CD8-positive, alpha-beta memory T cell (primary cell): Measurements from ENCODE around the gene NUP214. TPM values are rescaled to one million over a fixed set of nuclear protein-coding genes. Genes with fewer than 3 reads are reported as not detected.

Source experiments
- CTCF ChIA-PET: fragments of 350-600 bp; sonication (Branson Sonifier 250); formaldehyde crosslinking; loops from one replicate; lab custom pipeline; 2021; ENCODE audit warnings: antibody characterized with exemption; lab: Charles Lee
- POLR2A ChIA-PET: fragments of 350-600 bp; sonication (Branson Sonifier 250); formaldehyde crosslinking; loops from one replicate; lab custom pipeline; 2021; ENCODE audit warnings: antibody characterized with exemption; lab: Charles Lee
- DNase-seq, 5 donors: peaks; one replicate each; pipeline versions ENCODE4 v3.0.0 to v3.0.0-alpha.2; 2020 to 2022; ENCODE audit warnings: mixed read lengths in 1 of 5
- H3K27ac ChIP-seq: one replicate; pipeline ENCODE4 v1.7.0; 2013; ENCODE audit warnings: low read depth, mild to moderate bottlenecking, low read length, moderate library complexity
- H3K27me3 ChIP-seq: 2 replicates; pipeline ENCODE4 v1.7.0; 2013; ENCODE audit warnings: low read length, mild to moderate bottlenecking; ENCODE audit not compliant: insufficient read depth, poor library complexity, severe bottlenecking
- H3K36me3 ChIP-seq: 2 replicates; pipeline ENCODE4 v1.7.0; 2013; ENCODE audit warnings: mild to moderate bottlenecking, low read length, moderate library complexity; ENCODE audit not compliant: insufficient read depth
- H3K4me1 ChIP-seq: 2 replicates; pipeline ENCODE4 v1.7.0; 2013; ENCODE audit warnings: mild to moderate bottlenecking, low read length, moderate library complexity; ENCODE audit not compliant: insufficient read depth
- H3K4me3 ChIP-seq: 2 replicates; pipeline ENCODE4 v1.7.0; 2013; ENCODE audit warnings: mild to moderate bottlenecking, low read length
- H3K9me3 ChIP-seq: 2 replicates; pipeline ENCODE4 v1.7.0; 2013; ENCODE audit warnings: mild to moderate bottlenecking, low read length
- H3K27ac Mint-ChIP-seq, 8 donors: one replicate each; pipeline ENCODE4 v1.8.0; 2020 to 2021; ENCODE audit warnings: mixed read lengths in 8 of 8, mild to moderate bottlenecking in 6 of 8, inconsistent platforms in 3 of 8, moderate library complexity in 3 of 8
- H3K27me3 Mint-ChIP-seq, 2 donors: one replicate each; pipeline ENCODE4 v1.8.0; 2020 to 2021; ENCODE audit warnings: mixed read lengths in 2 of 2, mild to moderate bottlenecking in 1 of 2, moderate library complexity in 1 of 2
- H3K36me3 Mint-ChIP-seq, 3 donors: one replicate each; pipeline ENCODE4 v1.8.0; 2020 to 2021; ENCODE audit warnings: mixed read lengths in 3 of 3, inconsistent platforms in 1 of 3, mild to moderate bottlenecking in 1 of 3
- H3K4me1 Mint-ChIP-seq, 3 donors: one replicate each; pipeline ENCODE4 v1.8.0; 2020 to 2021; ENCODE audit warnings: mixed read lengths in 3 of 3, inconsistent platforms in 1 of 3, mild to moderate bottlenecking in 1 of 3
- H3K4me3 Mint-ChIP-seq, 7 donors: one replicate each; pipeline ENCODE4 v1.8.0; 2020 to 2021; ENCODE audit warnings: mixed read lengths in 7 of 7, mild to moderate bottlenecking in 6 of 7, moderate library complexity in 4 of 7, inconsistent platforms in 2 of 7
- H3K9me3 Mint-ChIP-seq, 5 donors: one replicate each; pipeline ENCODE4 v1.8.0; 2020 to 2022; ENCODE audit warnings: mixed read lengths in 5 of 5, mild to moderate bottlenecking in 3 of 5, moderate library complexity in 2 of 5, inconsistent platforms in 1 of 5
- polyA plus RNA-seq: library from polyadenylated mRNA; unstranded; fragments of 300-500 nt; fragmentation: Illumina TruSeq; gene quantifications from one replicate; pipeline ENCODE4 v1.2.3, GENCODE V29; 2021
- total RNA-seq, 2 experiments: library from RNA; stranded (reverse); gene quantifications; one replicate each; pipeline ENCODE4 v1.2.3, GENCODE V29; 2021

The NUP214 gene
- total and polyA plus RNA-seq, 3 experiments from 2014 or later, result 21.3 to 69.5 (median 69.2) TPM

- CTCF ChIA-PET, result interaction anchor here (0.7 to 2.3 kb wide), 8 partner anchors 10 to 97 kb away, joined by 3 to 8 read pairs (median 4); no protein-coding TSS in a partner anchor
- no peak for DNase-seq
- Mint-ChIP-seq H3K9me3 (peaks cover 0 to 1% (median 0%) of the 10 kb centered on the region in 5 donors), H3K4me1 (peaks cover 25 to 38% (median 32%) of the 10 kb centered on the region in 3 donors), H3K27me3 (peaks cover 0 to 2% of the 10 kb centered on the region in 2 donors), H3K27ac (peak overlapping the region; percentile 87 to 97 (median 92)), H3K36me3 (peaks cover 0 to 23% (median 4%) of the 10 kb centered on the region in 3 donors), H3K4me3 (peak overlapping the region; percentile 79 to 94 (median 88))
- peaks cover 26% of the 10 kb centered on the region for H3K4me1 ChIP-seq
- no peaks in the 10 kb centered on the region for H3K9me3 ChIP-seq
- H3K4me3 ChIP-seq, result peak overlapping the region; percentile 52
- no peaks in the 10 kb centered on the region for H3K27me3 ChIP-seq
- POLR2A ChIA-PET, result interaction anchor here (1.1 to 2.4 kb wide), 4 partner anchors 10 to 41 kb away, joined by 3 to 18 read pairs (median 14); no protein-coding TSS in a partner anchor
- no peak overlapping the region for H3K27ac ChIP-seq
- peaks cover 4% of the 10 kb centered on the region for H3K36me3 ChIP-seq
Measured at GRCh38 chr9:131279196-131279862, 153.9 kb downstream of the NUP214 start.

DNA sequence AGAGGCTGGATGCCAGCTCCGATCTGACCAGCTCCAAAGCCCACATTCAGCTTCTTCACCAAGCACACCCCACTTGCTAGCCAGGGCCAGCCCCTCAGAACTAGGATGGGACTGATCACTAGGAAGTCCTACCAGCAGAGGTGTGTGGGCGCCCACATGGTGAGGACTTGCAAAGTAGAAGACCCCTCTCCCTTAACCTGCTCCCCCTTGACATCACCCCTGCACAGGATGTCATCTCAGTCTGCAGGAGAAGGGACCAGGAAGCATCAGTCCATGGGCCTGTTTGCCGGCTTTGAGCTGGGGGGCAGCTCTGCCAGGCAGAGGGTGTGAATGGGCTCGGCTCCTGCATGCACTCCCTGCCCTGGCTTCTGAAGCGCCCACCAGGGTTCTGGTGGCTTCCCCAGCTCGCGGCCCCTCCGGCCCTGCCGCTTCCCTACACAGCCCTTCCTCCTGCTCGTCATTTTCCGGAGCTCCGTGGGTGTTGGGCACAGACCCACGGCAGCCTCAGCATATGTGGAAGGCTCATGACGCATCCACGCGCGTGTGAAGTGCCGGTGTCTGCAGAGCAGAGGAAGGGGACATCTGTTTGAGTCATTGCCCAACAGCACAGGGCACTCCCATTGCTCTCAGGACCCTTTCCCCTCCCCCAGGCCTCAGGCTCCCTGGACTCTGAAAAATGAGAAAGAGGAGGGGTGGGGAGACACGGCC lies 154.6 kb downstream of the NUP214 start:
- ChIA-PET CTCF (interaction anchor here (0.8 to 2.3 kb wide), 6 partner anchors 21 to 98 kb away, joined by 3 to 8 read pairs (median 3); no protein-coding TSS in a partner anchor), POLR2A (interaction anchor here (2.4 kb wide), 1 partner anchor 10 kb away, joined by 16 read pairs; no protein-coding TSS in a partner anchor)
- Mint-ChIP-seq H3K36me3 (peaks cover 0 to 16% (median 0%) of the 10 kb centered on the region in 3 donors), H3K27ac (peak overlapping the region in 4 of 8 donors; percentile 29 to 97 (median 93)), H3K9me3 (peaks cover 0 to 1% (median 0%) of the 10 kb centered on the region in 5 donors), H3K4me3 (peak overlapping the region in 3 of 7 donors; percentile 41 to 79 (median 44)), H3K27me3 (peaks cover 0 to 2% of the 10 kb centered on the region in 2 donors), H3K4me1 (peaks cover 25 to 38% (median 32%) of the 10 kb centered on the region in 3 donors)
- DNase-seq, result no peak
- Histone ChIP-seq H3K4me1 (peaks cover 26% of the 10 kb centered on the region), H3K27ac (no peak overlapping the region), H3K36me3 (peaks cover 4% of the 10 kb centered on the region), H3K9me3 (no peaks in the 10 kb centered on the region), H3K27me3 (no peaks in the 10 kb centered on the region), H3K4me3 (no peak overlapping the region)

DNA sequence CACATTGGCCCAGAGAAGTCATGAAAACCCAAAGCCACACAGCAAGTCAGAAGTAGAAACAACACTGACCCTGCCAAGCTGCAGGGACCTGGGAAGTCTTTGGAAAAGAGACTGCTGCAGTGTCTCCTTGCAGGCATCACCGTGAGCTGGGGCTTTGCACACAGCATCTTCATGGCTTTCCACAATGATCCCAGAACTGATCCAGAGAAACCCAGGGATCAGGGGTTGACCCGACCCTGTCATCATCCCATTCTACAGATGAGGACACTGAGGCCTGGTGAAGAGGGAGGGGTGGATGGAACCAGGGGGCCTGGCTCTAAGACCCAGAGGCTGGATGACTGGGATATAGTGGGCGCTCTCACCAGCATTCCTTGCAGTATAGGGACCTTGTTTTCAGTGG lies 155.3 kb downstream of the NUP214 start:
- Mint-ChIP-seq H3K9me3 (peaks cover 0 to 1% (median 0%) of the 10 kb centered on the region in 5 donors), H3K27me3 (peaks cover 0 to 2% of the 10 kb centered on the region in 2 donors), H3K27ac (peak overlapping the region in 1 of 8 donors; percentile 19), H3K4me3 (no peak overlapping the region), H3K4me1 (peaks cover 25 to 38% (median 32%) of the 10 kb centered on the region in 3 donors), H3K36me3 (peaks cover 0 to 10% (median 0%) of the 10 kb centered on the region in 3 donors)
- no peaks in the 10 kb centered on the region for H3K36me3 ChIP-seq
- H3K9me3 ChIP-seq, result no peaks in the 10 kb centered on the region
- CTCF ChIA-PET, result interaction anchor here (0.8 to 1.4 kb wide), 2 partner anchors 20 to 44 kb away, joined by 3 read pairs; no protein-coding TSS in a partner anchor
- no peak for DNase-seq
- no peak overlapping the region for H3K4me3 ChIP-seq
- peaks cover 26% of the 10 kb centered on the region for H3K4me1 ChIP-seq
- H3K27me3 ChIP-seq, result no peaks in the 10 kb centered on the region
- POLR2A ChIA-PET, result no interaction called here
- no peak overlapping the region for H3K27ac ChIP-seq

DNA sequence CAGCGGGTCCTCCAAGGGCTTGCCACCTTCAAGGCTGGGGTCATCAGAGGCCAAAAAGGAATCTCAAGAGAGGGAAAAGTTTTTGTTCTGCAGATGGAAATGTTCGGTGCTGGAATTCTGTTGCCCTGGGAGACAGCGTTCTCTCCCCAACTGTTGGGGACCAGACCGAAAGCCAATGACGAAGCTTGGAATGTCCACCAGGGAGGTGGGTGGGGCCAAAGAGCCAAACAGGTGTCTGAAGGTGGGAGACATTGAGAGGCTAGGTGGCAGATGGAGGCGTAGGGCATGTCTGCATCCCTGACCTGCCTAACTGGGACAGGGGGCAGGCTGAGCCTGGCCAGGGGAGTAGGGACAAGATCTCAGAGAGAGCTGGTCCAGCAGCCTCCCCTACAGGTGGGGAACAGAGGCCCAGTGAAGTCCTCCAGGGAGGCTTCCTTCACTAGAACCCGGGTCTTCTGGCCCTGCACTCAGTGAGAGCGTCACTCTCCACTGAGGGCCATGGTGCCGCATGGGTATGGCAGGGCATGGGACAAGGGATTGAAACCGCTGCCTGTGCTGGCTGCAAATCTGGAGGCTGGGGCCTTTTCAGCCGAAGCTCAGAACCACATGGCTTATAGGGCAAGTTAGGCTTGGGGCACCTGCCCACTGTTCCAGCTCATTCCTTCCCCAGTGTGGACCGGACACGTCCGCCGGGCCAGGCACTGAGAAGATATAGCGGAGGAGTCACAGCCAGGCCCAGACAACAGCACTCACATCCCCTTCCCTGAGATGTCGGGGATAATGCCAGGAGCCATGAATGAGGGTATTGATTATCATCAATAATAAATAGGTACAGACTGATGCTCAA lies 156.0 kb downstream of the NUP214 start:
- H3K4me3 Mint-ChIP-seq, result peak overlapping the region; percentile 5 to 72 (median 61)
- H3K27me3 Mint-ChIP-seq, result no peaks in the 10 kb centered on the region
- Histone ChIP-seq H3K27ac (no peak overlapping the region), H3K9me3 (no peaks in the 10 kb centered on the region), H3K4me1 (peaks cover 26% of the 10 kb centered on the region), H3K4me3 (no peak overlapping the region), H3K27me3 (no peaks in the 10 kb centered on the region), H3K36me3 (no peaks in the 10 kb centered on the region)
- ChIA-PET POLR2A (interaction anchor here (0.6 kb wide), 1 partner anchor 92 kb away, joined by 3 read pairs; no protein-coding TSS in a partner anchor), CTCF (no interaction called here)
- DNase-seq, result no peak
- H3K27ac Mint-ChIP-seq, result peak overlapping the region in 3 of 8 donors; percentile 19 to 67 (median 62)
- H3K9me3 Mint-ChIP-seq, result peaks cover 0 to 1% (median 0%) of the 10 kb centered on the region in 5 donors
- peaks cover 25 to 38% (median 32%) of the 10 kb centered on the region in 3 donors for H3K4me1 Mint-ChIP-seq
- H3K36me3 Mint-ChIP-seq, result peaks cover 0 to 3% (median 0%) of the 10 kb centered on the region in 3 donors

- POLR2A ChIA-PET, result no interaction called here
- CTCF ChIA-PET, result no interaction called here
- H3K27ac ChIP-seq, result no peak overlapping the region
- H3K9me3 ChIP-seq, result no peaks in the 10 kb centered on the region
- H3K27me3 ChIP-seq, result no peaks in the 10 kb centered on the region
- no peak for DNase-seq
- peak overlapping the region in 5 of 8 donors; percentile 2 to 67 (median 62) for H3K27ac Mint-ChIP-seq
- no peak overlapping the region for H3K4me3 ChIP-seq
- peaks cover 0 to 2% (median 0%) of the 10 kb centered on the region in 3 donors for H3K36me3 Mint-ChIP-seq
- H3K9me3 Mint-ChIP-seq, result peaks cover 0 to 1% (median 0%) of the 10 kb centered on the region in 5 donors
- H3K27me3 Mint-ChIP-seq, result no peaks in the 10 kb centered on the region
- H3K4me1 Mint-ChIP-seq, result peaks cover 25 to 38% (median 32%) of the 10 kb centered on the region in 3 donors
- H3K4me3 Mint-ChIP-seq, result peak overlapping the region; percentile 14 to 72 (median 61)
- H3K4me1 ChIP-seq, result peaks cover 26% of the 10 kb centered on the region
- H3K36me3 ChIP-seq, result no peaks in the 10 kb centered on the region
Measured at GRCh38 chr9:131282175-131282574, 156.8 kb downstream of the NUP214 start.

DNA sequence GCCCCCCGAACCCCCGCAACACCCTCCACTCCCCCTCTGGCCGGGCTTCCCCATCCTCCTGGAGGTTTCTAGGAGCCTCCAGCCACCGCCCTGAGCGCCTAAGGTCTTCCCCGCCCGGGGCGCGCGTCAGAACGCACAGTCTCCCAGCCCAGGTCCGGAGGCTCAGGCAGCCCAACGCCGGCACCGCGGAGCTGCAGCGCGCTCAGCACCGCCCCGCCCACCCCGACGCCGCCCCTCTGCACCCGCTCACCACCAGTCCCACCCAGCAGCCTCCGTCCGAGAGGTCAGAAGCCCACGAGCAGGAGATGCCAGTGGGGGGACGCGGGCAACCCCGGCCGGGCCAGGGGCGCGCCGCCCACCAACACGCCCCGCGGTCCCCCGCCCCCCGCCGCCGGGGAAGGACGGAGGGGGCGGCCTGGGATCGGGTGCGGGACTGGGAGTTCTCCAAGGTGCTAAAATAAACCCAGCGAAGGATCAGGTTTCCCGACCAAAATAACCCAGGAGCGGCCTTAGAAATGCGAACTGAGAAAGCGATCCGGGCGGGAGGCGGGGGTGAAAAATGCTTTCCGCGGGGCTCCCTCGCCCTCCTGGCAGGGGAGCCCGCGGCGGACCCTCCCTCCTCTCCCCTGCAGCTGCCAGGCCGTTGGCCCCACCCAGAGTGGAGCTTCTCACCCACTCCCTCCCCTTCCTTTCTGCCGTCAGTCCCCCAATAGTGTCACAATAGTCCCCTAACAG lies 157.5 kb downstream of the NUP214 start:
- ChIA-PET POLR2A (interaction anchor here (0.7 kb wide), 1 partner anchor 34 kb away, joined by 4 read pairs; no protein-coding TSS in a partner anchor), CTCF (no interaction called here)
- H3K27me3 Mint-ChIP-seq, result no peaks in the 10 kb centered on the region
- Histone ChIP-seq H3K36me3 (no peaks in the 10 kb centered on the region), H3K9me3 (no peaks in the 10 kb centered on the region), H3K4me3 (no peak overlapping the region), H3K27ac (no peak overlapping the region), H3K27me3 (no peaks in the 10 kb centered on the region), H3K4me1 (peaks cover 26% of the 10 kb centered on the region)
- peaks cover 0 to 1% (median 0%) of the 10 kb centered on the region in 5 donors for H3K9me3 Mint-ChIP-seq
- no peak for DNase-seq
- H3K4me1 Mint-ChIP-seq, result peaks cover 25 to 38% (median 32%) of the 10 kb centered on the region in 3 donors
- peak overlapping the region in 2 of 8 donors; percentile 42 to 66 for H3K27ac Mint-ChIP-seq
- H3K4me3 Mint-ChIP-seq, result peak overlapping the region in 6 of 7 donors; percentile 6 to 69 (median 62)
- peaks cover 0 to 2% (median 0%) of the 10 kb centered on the region in 3 donors for H3K36me3 Mint-ChIP-seq
